ENCODE data around the gene SNW1.
"Not testable (repeated sequence)": the region's sequence is repeated elsewhere in the genome, so short reads cannot be mapped to it uniquely, and the experiment has no call there.

The SNW1 gene

GRCh38 chr14:77752799-77753516, 8.0 kb downstream of the SNW1 start:
- CTCF ChIA-PET: interaction anchor here (0.7 to 1.7 kb wide), 2 partner anchors 10 to 691 kb away, joined by 3 to 6 read pairs; no protein-coding TSS in a partner anchor
- no peaks in the 10 kb centered on the region for H3K4me1 ChIP-seq (ENCODE audit: control insufficient read depth, insufficient read depth, low read length)
- no peaks in the 10 kb centered on the region for H3K9me3 ChIP-seq (ENCODE audit: control insufficient read depth, insufficient read depth, low read depth, low read length)
- POLR2A ChIA-PET: interaction anchor here (1.1 kb wide), 1 partner anchor 19 kb away, joined by 8 read pairs; no protein-coding TSS in a partner anchor
- no peak overlapping the region for H3K27ac ChIP-seq (ENCODE audit: extremely low read depth, low read depth, low read length)
- peaks cover 60 to 69% of the 10 kb centered on the region in 2 experiments for H3K36me3 ChIP-seq (ENCODE audit: control insufficient read depth in 2 of 2, insufficient read depth in 1 of 2, low read length in 2 of 2)
- TF ChIP-seq ZNF664 (tag by site-specific recombination; IDR thresholded peaks at IDR 0.05) (no peak), ZBTB20 (tag by site-specific recombination; IDR thresholded peaks at IDR 0.05) (no peak), ZNF404 (tag by site-specific recombination; IDR thresholded peaks at IDR 0.05) (no peak), ZNF266 (tag by site-specific recombination; IDR thresholded peaks at IDR 0.05; ENCODE audit: low read depth) (no peak), ZNF366 (tag by site-specific recombination; conservative IDR thresholded peaks at IDR 0.05) (no peak), ZNF121 (tag by site-specific recombination; IDR thresholded peaks at IDR 0.05) (no peak), ZBTB7A (tag by site-specific recombination; IDR thresholded peaks at IDR 0.05; ENCODE audit: low read depth) (no peak), YY2 (tag by site-specific recombination; IDR thresholded peaks at IDR 0.05) (no peak), ZNF529 (tag by site-specific recombination; IDR thresholded peaks at IDR 0.05; ENCODE audit: insufficient replicate concordance) (no peak), SETDB1 (IDR thresholded peaks at IDR 0.05; ENCODE audit: insufficient read length, low read length) (no peak), ZNF37A (tag by site-specific recombination; IDR thresholded peaks at IDR 0.05) (no peak), HOXA7 (CRISPR knock-in tag; IDR thresholded peaks at IDR 0.05; ENCODE audit: borderline replicate concordance) (no peak), ZNF513 (tag by site-specific recombination; IDR thresholded peaks at IDR 0.05) (no peak), ZNF658 (tag by site-specific recombination; IDR thresholded peaks at IDR 0.05) (no peak), ZNF175 (tag by site-specific recombination; IDR thresholded peaks at IDR 0.05) (no peak)
- no peak overlapping the region for H3K4me3 ChIP-seq (ENCODE audit: low read depth, low read length)

- TF ChIP-seq ZNF664 (tag by site-specific recombination; IDR thresholded peaks at IDR 0.05) (peak; percentile 92), ZNF544 (tag by site-specific recombination; IDR thresholded peaks at IDR 0.05) (no peak)
- ChIA-PET POLR2A (interaction anchor here (1.2 kb wide), 1 partner anchor 8 kb away, joined by 4 read pairs; the partner anchor contains the start of gene SNW1), CTCF (interaction anchor here (1.7 kb wide), 1 partner anchor 10 kb away, joined by 6 read pairs; no protein-coding TSS in a partner anchor)
- Histone ChIP-seq H3K4me3 (ENCODE audit: low read depth, low read length) (no peak overlapping the region), H3K9me3 (ENCODE audit: control insufficient read depth, insufficient read depth, low read depth, low read length) (no peaks in the 10 kb centered on the region), H3K27ac (ENCODE audit: extremely low read depth, low read depth, low read length) (no peak overlapping the region), H3K36me3 (ENCODE audit: control insufficient read depth in 2 of 2, insufficient read depth in 1 of 2, low read length in 2 of 2) (peaks cover 60 to 69% of the 10 kb centered on the region in 2 experiments), H3K4me1 (ENCODE audit: control insufficient read depth, insufficient read depth, low read length) (no peaks in the 10 kb centered on the region)
Observed at GRCh38 chr14:77752266-77752665, 8.7 kb downstream of the SNW1 start.

GRCh38 chr14:77747425-77747824, 13.5 kb downstream of the SNW1 start:
- H3K4me3 ChIP-seq (ENCODE audit: low read depth, low read length); POLR2A ChIA-PET; CTCF ChIA-PET; H3K27ac ChIP-seq (ENCODE audit: extremely low read depth, low read depth, low read length); H3K9me3 ChIP-seq (ENCODE audit: control insufficient read depth, insufficient read depth, low read depth, low read length); H3K4me1 ChIP-seq (ENCODE audit: control insufficient read depth, insufficient read depth, low read length): not testable (repeated sequence)
- peaks cover 60 to 70% of the 10 kb centered on the region in 2 experiments for H3K36me3 ChIP-seq (ENCODE audit: control insufficient read depth in 2 of 2, insufficient read depth in 1 of 2, low read length in 2 of 2)

GRCh38 chr14:77746064-77746702, 14.8 kb downstream of the SNW1 start:
- Histone ChIP-seq H3K4me1 (ENCODE audit: control insufficient read depth, insufficient read depth, low read length) (no peaks in the 10 kb centered on the region), H3K36me3 (ENCODE audit: control insufficient read depth in 2 of 2, insufficient read depth in 1 of 2, low read length in 2 of 2) (peaks cover 55 to 61% of the 10 kb centered on the region in 2 experiments), H3K27ac (ENCODE audit: extremely low read depth, low read depth, low read length) (no peak overlapping the region), H3K4me3 (ENCODE audit: low read depth, low read length) (no peak overlapping the region), H3K9me3 (ENCODE audit: control insufficient read depth, insufficient read depth, low read depth, low read length) (no peaks in the 10 kb centered on the region)
- POLR2A ChIA-PET: no interaction called here
- no peak for TF ChIP-seq ZBTB44 (tag by site-specific recombination; IDR thresholded peaks at IDR 0.05)
- TF ChIP-seq ZFHX2 (tag by site-specific recombination; conservative IDR thresholded peaks at IDR 0.05): no peak
- TF ChIP-seq ZNF521 (tag by site-specific recombination; IDR thresholded peaks at IDR 0.05): no peak
- no peak for TF ChIP-seq EGR2 (tag by site-specific recombination; IDR thresholded peaks at IDR 0.05; ENCODE audit: low read depth)
- TF ChIP-seq GLI2 (tag by site-specific recombination; IDR thresholded peaks at IDR 0.05; ENCODE audit: borderline replicate concordance, low read depth): no peak
- TF ChIP-seq IKZF3 (tag by site-specific recombination; IDR thresholded peaks at IDR 0.05): no peak
- CTCF ChIA-PET: no interaction called here
